ENCODE results near the gene ARHGAP8.

GRCh38 chr22:44848296-44848741 lies 95.9 kb downstream of the ARHGAP8 start:
- TF ChIP-seq CTCF (IDR thresholded peaks at IDR 0.05 in 8 of 11, conservative IDR thresholded peaks at IDR 0.05 in 3 of 11) (no peak), POLR2AphosphoS5 (IDR thresholded peaks at IDR 0.05) (no peak), POLR2A (IDR thresholded peaks at IDR 0.05) (no peak)
